HEK293 (cell line): Measurements from ENCODE around the gene TSBP1.

Experiments
- AEBP2 ChIP-seq: fragments of 450-650 bp; formaldehyde crosslinking; IDR thresholded peaks from 2 replicates; pipeline ENCODE4 v1.5.1; 2016; ENCODE audit warnings: missing biosample characterization, missing genetic modification characterization, borderline replicate concordance
- ATF2 ChIP-seq: fragments of 450-650 bp; formaldehyde crosslinking; IDR thresholded peaks from 2 replicates; pipeline ENCODE4 v1.5.1; 2016; ENCODE audit warnings: missing biosample characterization, missing genetic modification characterization, low read depth
- CTCF ChIP-seq: fragments of 450-650 bp; formaldehyde crosslinking; IDR thresholded peaks from 2 replicates; pipeline ENCODE4 v1.5.1; 2016; ENCODE audit warnings: missing biosample characterization, missing genetic modification characterization
- EGR2 ChIP-seq: fragments of 450-650 bp; formaldehyde crosslinking; IDR thresholded peaks from 2 replicates; pipeline ENCODE4 v1.5.1; 2016; ENCODE audit warnings: low read depth, missing biosample characterization, missing genetic modification characterization
- KLF7 ChIP-seq: fragments of 450-650 bp; formaldehyde crosslinking; IDR thresholded peaks from 2 replicates; pipeline ENCODE4 v1.5.1; 2016; ENCODE audit warnings: missing biosample characterization, missing genetic modification characterization, borderline replicate concordance

- TF ChIP-seq EGR2 (no peak), ATF2 (tag by site-specific recombination) (no peak), AEBP2 (no peak), CTCF (tag by site-specific recombination) (no peak), KLF7 (tag by site-specific recombination) (no peak)
These were observed 104.7 kb downstream of the TSBP1 start for GRCh38 chr6:32267035-32267434.
